HG02623 (cell line): ENCODE data around the gene TUBGCP3.
"Not testable (repeated sequence)": the region's sequence is repeated elsewhere in the genome, so short reads cannot be mapped to it uniquely, and the experiment has no call there.

Experiments used
- ATAC-seq: cut with Tn5 transposase; IDR thresholded peaks from one replicate; pipeline ENCODE4 v1.9.1; 2021; ENCODE audit warnings: moderate library complexity; ENCODE audit not compliant: unreplicated experiment

The TUBGCP3 gene

DNA sequence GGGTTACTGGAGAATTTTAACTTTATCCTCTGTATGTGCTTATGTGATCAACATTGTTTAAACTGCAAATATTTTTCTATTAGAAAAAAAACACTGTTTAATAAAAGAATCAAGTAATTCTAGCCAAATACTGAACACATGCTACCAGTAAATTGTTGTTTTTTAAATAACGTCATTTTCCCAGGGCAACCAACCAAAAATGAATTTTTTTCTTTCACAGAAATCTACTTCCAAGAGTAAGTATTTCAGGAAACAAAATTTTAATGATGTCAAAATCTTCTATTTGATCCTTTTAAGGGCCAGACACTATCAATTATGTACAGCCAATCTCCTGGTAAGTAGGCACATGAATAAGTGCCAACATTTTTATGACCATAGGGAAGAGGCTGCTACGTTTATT lies 57.1 kb downstream of the TUBGCP3 start:
- no peak for ATAC-seq

- no peak for ATAC-seq
These were observed 58.7 kb downstream of the TUBGCP3 start for GRCh38 chr13:112529216-112529615.

DNA sequence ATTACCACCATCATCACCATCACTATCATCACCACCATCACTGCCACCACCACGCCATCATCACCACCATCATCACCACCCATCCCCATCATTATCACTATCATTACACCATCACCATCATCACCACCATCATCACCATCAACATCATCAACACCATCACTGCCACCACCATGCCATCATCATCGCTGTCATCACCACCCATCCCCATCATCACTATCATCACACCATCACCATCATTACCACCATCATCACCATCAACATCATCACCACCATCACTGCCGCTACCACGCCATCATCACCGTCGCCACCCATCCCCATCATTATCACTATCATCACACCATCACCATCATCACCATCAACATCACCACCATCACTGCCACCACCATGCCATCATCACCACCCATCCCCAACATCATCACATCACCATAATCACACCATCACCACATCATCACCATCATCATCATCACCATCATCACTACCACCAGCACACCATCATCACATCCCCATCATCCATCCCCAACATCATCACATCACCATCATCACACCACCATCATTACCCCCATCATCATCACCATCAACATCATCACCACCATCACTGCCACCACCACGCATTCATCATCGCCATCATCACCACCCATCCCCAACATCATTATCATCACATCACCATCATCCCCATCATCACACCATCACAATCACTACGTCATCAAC lies 61.7 kb downstream of the TUBGCP3 start:
- ATAC-seq = no peak

DNA sequence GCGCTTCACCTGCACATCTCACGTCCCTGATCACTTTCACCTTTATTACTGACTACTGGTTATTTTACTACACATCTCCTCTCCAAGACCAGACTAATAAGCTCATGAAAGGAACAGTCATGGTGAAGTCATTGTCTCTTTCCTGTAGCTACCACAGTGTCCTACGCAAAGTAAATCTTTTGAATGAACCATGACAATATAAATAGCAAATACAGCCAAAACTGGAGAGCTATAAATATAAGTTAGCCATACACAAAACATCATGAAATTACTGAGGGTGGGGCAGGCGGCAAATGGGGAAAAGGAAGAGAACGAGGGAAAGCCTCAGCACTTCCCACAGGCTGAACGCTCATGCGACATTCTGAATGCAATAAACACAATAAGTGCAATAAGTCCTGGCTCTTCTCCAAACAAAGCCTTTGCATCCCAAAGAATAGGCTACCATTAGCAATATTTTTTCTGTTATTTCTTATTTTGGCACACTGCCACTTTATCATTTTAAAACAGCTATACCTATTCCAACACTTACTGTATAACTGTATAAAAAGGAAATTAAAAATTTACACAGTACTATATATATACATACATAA lies 62.5 kb downstream of the TUBGCP3 start:
- ATAC-seq = no peak

DNA sequence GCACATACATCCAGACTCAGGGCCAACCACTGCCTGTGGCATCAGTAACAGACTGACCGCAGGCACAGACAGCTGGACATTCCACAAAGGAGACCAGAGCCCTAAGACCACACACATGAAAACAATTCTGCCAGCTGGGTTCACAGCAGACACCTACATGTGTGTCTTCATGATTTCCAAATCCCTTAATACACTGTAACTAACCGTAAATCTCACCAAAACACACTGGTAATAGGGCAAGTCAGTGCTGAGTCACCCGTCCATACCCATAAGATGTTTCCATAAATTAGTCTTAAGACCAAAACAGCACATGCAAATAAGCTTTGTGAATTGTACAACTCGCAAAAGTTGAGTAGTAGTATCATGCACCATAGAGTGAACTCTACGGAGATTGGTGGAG lies 65.4 kb downstream of the TUBGCP3 start:
- no peak for ATAC-seq

GRCh38 chr13:112521073-112521685 lies 66.8 kb downstream of the TUBGCP3 start:
- ATAC-seq = no peak

DNA sequence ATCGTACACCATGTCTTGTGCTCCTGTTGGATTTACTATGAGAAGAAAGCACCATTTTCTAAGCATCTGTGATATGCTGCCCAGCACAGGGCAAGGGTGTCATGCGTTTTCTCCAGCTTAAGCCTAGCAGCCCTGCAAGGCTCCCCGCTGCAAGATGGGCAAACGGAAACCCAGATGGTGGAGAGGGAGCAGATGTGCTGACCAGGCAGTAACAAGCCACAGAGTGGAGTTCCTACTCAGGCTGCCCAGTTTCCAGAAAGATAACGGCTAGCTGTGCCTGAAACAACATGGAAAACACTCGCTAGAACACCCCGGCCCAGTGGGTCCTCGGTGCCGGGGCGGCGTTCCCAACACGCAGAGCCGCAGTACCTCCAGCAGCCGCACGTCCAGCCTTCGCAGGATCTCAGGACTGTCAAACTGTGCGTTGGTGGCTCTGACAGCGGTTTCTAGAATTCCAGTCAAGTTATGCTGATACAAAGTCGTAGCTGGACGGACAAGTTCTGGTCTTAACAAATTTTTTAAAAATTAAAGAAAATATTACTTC lies 68.4 kb downstream of the TUBGCP3 start:
- ATAC-seq = no peak

DNA sequence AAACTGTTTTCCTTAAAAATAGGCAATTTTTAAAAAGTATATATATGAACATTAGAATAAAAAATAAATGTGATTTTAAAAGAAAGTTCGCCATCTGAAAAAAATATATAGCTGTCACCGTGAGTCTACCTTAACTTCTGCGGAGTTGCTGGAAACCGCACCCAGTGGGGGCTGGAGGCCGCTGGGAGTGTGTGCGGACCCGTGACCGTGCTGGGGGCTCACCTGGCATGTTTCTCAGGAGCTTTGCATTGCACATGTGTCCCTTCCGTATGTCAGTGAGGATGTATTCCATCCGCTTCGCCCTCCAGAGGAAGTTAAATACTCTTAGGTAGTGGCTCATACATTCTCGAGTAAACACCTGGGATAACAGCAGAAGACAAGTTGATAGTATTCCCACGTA lies 71.7 kb downstream of the TUBGCP3 start:
- no peak for ATAC-seq

GRCh38 chr13:112513761-112514160 lies 74.2 kb downstream of the TUBGCP3 start:
- no peak for ATAC-seq

DNA sequence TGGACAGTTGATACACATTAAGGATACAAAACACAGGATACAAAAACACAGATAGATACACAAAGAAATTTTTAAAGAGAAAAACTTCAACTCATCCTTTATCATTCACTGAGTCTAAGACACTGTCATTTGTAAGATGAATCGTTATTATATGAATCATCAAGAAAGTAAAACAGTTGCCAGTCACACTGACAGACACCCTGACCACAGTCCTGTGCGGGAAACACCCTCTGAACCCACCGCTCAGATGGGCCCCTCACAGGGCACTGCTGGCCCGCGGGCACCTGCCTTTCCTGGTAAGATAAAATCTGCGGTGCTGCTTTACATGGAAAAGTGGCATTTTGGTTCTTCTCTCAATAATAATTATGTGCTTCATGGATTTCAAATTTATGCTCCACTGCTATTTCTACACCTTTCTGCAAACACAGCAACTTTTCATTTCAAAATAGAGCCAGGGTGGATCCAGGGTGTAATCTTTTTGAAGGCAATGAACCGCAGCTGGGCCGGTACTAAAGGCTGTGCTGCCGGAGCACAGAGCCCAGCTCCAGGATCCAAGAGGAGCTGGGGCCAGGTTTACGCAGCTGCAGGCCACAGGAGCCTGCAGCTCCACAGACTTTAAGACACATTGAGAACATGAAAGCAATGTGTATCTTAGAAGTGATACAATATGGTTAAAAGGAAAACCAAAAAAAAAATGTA lies 76.8 kb downstream of the TUBGCP3 start:
- no peak for ATAC-seq

DNA sequence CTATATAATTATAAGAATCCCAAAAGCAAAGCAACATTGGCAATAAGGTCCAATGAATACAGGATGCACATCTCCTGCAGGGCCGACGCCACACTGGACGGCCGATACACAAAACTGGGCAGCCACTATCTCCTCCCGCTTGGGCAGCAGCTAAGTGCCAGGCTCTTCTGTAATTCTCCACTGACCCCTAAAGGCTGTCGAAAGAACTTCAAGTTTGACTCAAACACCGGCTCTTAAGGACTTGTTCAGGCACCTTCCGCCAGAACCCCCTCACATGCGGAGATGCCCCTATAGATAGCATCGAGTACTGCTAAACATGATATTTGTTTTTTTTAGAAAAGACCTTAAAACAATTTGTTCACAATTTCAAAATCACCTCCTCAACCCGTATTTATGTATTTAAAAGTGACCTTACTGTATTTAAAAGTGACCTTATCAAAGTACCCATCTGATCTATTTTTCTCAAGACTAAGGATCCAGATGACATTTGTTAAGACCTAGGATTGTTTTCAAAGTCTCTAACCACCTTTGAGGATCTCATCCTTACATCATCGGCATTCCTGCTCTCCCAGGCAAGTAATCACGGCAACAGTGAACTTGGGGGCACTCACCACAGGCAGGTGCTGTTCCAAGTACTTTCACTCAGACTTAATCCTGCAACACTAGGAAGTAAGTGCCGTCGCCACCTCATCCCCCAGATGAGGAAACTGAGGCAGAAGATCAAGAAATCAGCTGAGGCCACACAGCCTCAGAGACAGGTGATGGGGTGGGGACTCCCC lies 77.8 kb downstream of the TUBGCP3 start:
- no peak for ATAC-seq

- ATAC-seq = no peak
These were observed 78.8 kb downstream of the TUBGCP3 start for GRCh38 chr13:112509190-112509589.

DNA sequence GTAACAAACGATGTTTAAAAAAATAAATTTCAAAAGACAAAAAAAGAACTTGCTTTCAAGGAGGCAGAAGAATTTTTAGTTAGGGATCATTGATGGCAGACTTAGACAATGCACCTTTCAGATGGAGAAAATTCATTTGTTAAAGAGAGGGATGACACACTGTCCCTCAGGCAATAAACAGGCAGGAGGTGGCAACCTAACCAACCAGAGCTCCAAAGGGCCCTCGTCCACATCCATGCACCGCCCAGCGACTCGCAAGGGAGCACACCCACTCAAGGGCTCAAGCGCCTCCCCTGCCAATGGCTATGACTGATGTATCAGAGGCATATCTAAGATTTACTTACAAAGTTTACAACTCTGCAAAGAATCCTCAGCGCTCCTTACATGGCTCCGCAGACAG lies 81.9 kb downstream of the TUBGCP3 start:
- ATAC-seq = no peak

- no peak for ATAC-seq
These were observed 91.8 kb downstream of the TUBGCP3 start for GRCh38 chr13:112496166-112496565.

- ATAC-seq = no peak
These were observed 92.5 kb downstream of the TUBGCP3 start for GRCh38 chr13:112495465-112495864.

DNA sequence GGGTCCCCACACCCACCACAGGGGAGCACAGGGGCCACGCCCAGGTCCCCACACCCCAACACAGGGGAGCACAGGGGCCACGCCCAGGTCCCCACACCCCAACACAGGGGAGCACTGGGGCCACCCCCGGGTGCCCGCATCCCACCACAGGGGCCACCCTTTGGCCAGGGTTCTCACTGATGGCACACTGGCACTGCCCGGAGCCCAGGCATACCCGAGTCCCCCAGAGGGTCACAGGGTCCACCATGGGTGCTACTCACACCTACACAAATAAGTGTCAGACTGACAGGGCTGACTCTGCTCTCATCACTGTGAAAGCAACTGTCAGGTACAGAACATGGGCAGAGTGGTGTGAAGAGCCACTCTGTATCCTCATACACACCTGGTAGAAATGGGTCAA lies 98.8 kb downstream of the TUBGCP3 start:
- no peak for ATAC-seq

GRCh38 chr13:112488343-112489050 lies 99.5 kb downstream of the TUBGCP3 start:
- ATAC-seq = not testable (repeated sequence)

GRCh38 chr13:112487127-112487517 lies 100.8 kb downstream of the TUBGCP3 start:
- ATAC-seq = no peak

DNA sequence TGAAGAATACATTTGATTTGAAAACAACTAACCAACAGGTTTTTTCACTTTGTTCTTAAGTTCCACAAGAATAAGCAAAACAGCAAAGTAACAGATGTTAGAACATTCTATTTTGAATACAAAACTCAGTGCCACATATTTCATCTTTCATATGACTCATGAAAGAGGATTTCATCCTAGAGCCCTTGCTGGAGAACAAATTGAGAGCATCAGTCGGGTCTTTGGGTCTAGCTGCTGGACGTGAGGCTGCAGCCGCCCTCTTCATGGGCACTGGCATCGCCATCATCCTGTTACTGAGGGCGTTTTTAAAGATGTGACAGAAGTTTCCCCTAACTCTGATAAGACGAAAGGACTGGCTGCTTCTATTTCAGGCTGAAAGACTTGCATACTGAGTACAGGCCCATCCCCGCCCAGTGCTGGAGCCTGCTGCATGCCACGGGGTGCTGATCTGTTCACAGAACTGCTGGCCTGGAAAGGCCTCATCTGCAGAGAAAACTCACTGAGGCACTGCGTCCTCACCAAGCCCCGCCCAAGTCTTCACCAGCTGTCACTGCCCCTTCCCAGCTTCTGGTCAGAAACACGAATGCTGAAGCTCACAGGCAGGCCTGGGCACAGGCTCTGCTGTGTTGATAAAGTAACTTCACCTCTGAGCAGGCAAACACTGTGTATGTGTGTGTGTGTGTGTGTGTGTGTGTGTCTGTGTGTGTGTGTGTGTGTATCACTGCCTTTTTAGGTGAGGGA lies 101.4 kb downstream of the TUBGCP3 start:
- ATAC-seq = no peak
